Panc1 (cell line): ENCODE results near the gene DAB1.

Experiments
- CTCF ChIP-seq: fragments of 450-650 bp; IDR thresholded peaks from 2 replicates; pipeline ENCODE4 v1.5.1; 2017; ENCODE audit warnings: mild to moderate bottlenecking
- REST ChIP-seq, 2 experiments: IDR thresholded peaks; 2 replicates each; pipeline ENCODE4 v1.6.1; 2011 to 2012; ENCODE audit warnings: low read depth in 2 of 2, control low read depth in 1 of 2, low read length in 1 of 2, mild to moderate bottlenecking in 1 of 2, moderate library complexity in 1 of 2; ENCODE audit not compliant: insufficient read depth in 1 of 2
- SIN3A ChIP-seq: IDR thresholded peaks from 2 replicates; pipeline ENCODE4 v1.6.1; 2012; ENCODE audit warnings: low read depth, mild to moderate bottlenecking, low read length, moderate library complexity, borderline replicate concordance; ENCODE audit not compliant: insufficient read depth

DNA sequence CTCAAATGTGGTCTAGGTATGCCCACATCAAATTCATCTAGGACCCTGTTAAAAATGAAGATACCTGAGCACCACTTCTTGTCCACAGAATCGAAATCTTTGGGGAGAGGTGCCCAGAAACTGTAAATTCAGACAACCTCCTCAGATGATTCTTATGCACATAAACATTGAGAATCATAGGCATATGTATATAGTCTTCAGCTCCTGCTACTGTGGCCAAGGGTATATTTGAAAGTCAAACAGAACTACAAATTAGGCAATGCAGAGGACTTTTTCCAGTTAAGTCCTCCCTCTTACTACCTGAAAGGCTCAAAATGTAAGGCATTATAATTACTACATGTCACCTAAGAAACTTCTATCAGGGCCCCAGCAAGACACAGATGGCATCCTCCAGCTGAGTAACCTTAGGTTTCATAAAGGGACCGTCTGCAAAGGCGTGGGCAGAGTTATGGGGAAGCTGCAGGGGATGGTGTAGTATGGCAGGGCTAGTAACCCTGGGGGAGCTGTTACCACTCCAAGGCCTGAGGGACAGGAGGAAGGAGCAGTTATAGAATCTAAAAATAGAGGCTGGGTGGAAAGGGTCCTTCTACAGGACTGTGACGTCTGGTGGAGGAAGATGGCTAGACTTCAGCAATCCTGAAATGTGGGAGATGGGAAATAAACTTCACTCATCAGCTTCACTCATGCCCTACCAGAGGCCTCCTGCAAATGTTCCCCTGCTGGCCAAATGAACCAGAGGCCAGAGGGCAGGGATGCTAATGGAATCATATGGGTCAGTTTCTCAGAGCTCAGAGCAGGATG lies 46.3 kb downstream of the DAB1 start:
- no peak for TF ChIP-seq SIN3A
- 0 out of 2 replicates have a peak, but pooled peaks have one; percentile 6 for TF ChIP-seq CTCF
- no peak for TF ChIP-seq REST (IDR thresholded peaks at IDR 0.05; ENCODE audit: insufficient read depth in 1 of 2, low read depth in 2 of 2, low read length in 1 of 2)
